ENCODE data around the gene LRMDA. TPM values are rescaled to one million over a fixed set of nuclear protein-coding genes. Genes with fewer than 3 reads are reported as not detected.

LRMDA gene
- total and polyA plus RNA-seq, 2 of the 13 experiments (the other 11 are each of a cell fraction or from before 2014, with no cell fraction given) = 13.4 to 22.0 TPM

DNA sequence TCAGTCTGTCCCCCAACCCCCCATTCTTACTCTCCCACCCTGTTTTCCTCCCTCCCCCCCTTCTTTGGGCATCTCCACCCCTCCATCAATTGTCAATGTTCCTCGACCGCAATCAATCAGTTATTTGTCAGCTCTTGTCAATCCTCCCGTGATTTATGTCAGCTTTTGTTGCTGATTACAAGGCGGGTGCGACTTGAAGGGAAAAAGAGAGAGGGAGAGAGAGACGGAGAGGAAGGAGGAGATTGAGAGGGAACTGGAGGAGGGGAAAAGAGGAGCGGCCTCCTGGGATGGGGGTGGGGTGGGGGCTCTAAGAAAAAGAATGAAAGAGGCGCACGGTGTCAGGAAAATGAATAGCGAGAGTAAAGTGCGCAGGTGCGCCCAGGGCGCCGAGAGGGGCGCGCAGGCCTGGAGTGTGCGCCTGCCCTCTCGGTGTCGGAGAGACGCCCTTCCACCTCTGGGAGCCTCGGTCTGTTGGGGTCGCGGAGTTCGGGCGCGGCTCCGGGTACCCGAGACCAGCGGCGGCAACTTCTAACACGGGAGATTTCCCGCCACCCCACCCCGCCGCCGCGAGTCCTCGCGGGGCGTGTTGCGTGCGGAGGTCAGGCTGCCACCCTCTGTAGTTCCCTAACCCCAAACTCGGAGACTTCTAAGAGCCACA, 28.8 kb upstream of the LRMDA start (continued):
- TF ChIP-seq ATF7-NPFF (CRISPR knock-in tag; IDR thresholded peaks at IDR 0.05; ENCODE audit: low read depth) (0 out of 2 replicates have a peak, but pooled peaks have one; percentile 51), GATAD2A (CRISPR knock-in tag; IDR thresholded peaks at IDR 0.05) (no peak), ZNF780A (CRISPR knock-in tag; IDR thresholded peaks at IDR 0.05) (no peak), ZNF460 (CRISPR knock-in tag; IDR thresholded peaks at IDR 0.05; ENCODE audit: borderline replicate concordance) (no peak), AKAP8 (CRISPR knock-in tag; IDR thresholded peaks at IDR 0.05) (no peak), JARID2 (CRISPR knock-in tag; IDR thresholded peaks at IDR 0.05; ENCODE audit: insufficient replicate concordance) (no peak), FOXA3 (CRISPR knock-in tag; IDR thresholded peaks at IDR 0.05) (no peak), ZNF883 (CRISPR knock-in tag; IDR thresholded peaks at IDR 0.05; ENCODE audit: not compliant biosample characterization) (no peak), ZNF644 (CRISPR knock-in tag; IDR thresholded peaks at IDR 0.05; ENCODE audit: low read depth) (no peak), ZNF292 (CRISPR knock-in tag; IDR thresholded peaks at IDR 0.05; ENCODE audit: borderline replicate concordance, low read depth) (no peak), ZNF251 (CRISPR knock-in tag; IDR thresholded peaks at IDR 0.05) (no peak), ZNF7 (CRISPR knock-in tag; IDR thresholded peaks at IDR 0.05) (no peak), CEBPB (IDR thresholded peaks at IDR 0.05; ENCODE audit: borderline replicate concordance, low read depth, low read length) (no peak), ZNF274 (CRISPR knock-in tag; IDR thresholded peaks at IDR 0.05) (no peak; the same call in 1 of the 2 replicates), ZNF678 (CRISPR knock-in tag; IDR thresholded peaks at IDR 0.05) (no peak), MED8 (CRISPR knock-in tag; IDR thresholded peaks at IDR 0.05; ENCODE audit: insufficient replicate concordance) (no peak), ZNF10 (CRISPR knock-in tag; IDR thresholded peaks at IDR 0.05; ENCODE audit: borderline replicate concordance, low read depth) (no peak), POGZ (CRISPR knock-in tag; IDR thresholded peaks at IDR 0.05) (no peak), RXRA (CRISPR knock-in tag; IDR thresholded peaks at IDR 0.05) (no peak; the same call in none of the 2 replicates), ZFP82 (CRISPR knock-in tag; IDR thresholded peaks at IDR 0.05; ENCODE audit: borderline replicate concordance) (no peak), TAF1 (CRISPR knock-in tag; IDR thresholded peaks at IDR 0.05) (peak; percentile 49), ZFP62 (CRISPR knock-in tag; IDR thresholded peaks at IDR 0.05) (no peak)
- TF ChIP-seq, protein P1, sequence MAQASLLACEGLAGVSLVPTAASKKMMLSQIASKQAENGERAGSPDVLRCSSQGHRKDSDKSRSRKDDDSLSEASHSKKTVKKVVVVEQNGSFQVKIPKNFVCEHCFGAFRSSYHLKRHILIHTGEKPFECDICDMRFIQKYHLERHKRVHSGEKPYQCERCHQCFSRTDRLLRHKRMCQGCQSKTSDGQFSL (CRISPR knock-in tag; IDR thresholded peaks at IDR 0.05) = no peak
- TF ChIP-seq, protein P2, sequence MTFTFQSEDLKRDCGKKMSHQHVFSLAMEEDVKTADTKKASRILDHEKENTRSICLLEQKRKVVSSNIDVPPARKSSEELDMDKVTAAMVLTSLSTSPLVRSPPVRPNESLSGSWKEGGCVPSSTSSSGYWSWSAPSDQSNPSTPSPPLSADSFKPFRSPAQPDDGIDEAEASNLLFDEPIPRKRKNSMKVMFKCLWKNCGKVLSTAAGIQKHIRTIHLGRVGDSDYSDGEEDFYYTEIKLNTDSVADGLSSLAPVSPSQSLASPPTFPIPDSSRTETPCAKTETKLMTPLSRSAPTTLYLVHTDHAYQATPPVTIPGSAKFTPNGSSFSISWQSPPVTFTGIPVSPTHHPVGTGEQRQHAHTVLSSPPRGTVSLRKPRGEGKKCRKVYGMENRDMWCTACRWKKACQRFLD (CRISPR knock-in tag; IDR thresholded peaks at IDR 0.05; ENCODE audit: borderline replicate concordance) = 0 out of 2 replicates have a peak, but pooled peaks have one; percentile 27
- TF ChIP-seq, protein P3, sequence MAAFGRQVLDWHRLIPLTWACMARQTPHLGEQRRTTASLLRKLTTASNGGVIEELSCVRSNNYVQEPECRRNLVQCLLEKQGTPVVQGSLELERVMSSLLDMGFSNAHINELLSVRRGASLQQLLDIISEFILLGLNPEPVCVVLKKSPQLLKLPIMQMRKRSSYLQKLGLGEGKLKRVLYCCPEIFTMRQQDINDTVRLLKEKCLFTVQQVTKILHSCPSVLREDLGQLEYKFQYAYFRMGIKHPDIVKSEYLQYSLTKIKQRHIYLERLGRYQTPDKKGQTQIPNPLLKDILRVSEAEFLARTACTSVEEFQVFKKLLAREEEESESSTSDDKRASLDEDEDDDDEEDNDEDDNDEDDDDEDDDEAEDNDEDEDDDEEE (CRISPR knock-in tag; IDR thresholded peaks at IDR 0.05) = no peak
- TF ChIP-seq, protein P4, sequence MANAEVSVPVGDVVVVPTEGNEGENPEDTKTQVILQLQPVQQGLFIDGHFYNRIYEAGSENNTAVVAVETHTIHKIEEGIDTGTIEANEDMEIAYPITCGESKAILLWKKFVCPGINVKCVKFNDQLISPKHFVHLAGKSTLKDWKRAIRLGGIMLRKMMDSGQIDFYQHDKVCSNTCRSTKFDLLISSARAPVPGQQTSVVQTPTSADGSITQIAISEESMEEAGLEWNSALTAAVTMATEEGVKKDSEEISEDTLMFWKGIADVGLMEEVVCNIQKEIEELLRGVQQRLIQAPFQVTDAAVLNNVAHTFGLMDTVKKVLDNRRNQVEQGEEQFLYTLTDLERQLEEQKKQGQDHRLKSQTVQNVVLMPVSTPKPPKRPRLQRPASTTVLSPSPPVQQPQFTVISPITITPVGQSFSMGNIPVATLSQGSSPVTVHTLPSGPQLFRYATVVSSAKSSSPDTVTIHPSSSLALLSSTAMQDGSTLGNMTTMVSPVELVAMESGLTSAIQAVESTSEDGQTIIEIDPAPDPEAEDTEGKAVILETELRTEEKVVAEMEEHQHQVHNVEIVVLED (CRISPR knock-in tag; IDR thresholded peaks at IDR 0.05; ENCODE audit: borderline replicate concordance) = no peak

Data from HepG2 (cell line).